Left ventricle myocardium superior (tissue), 1 donor: ENCODE data around the gene AGBL1. TPM values are rescaled to one million over a fixed set of nuclear protein-coding genes. Genes with fewer than 3 reads are reported as not detected.
A peak's percentile ranks its signal among the peaks of the same experiment; 100 is the strongest.

Source experiments
- ATAC-seq: fragments of 200-7000 bp; cut with Tn5 transposase; one replicate; pipeline ENCODE4 v1.9.1; 2020; ENCODE audit warnings: mild to moderate bottlenecking, moderate library complexity
- DNase-seq: peaks from one replicate; pipeline ENCODE4 v3.0.0-alpha.2; 2020
- intact Hi-C: fragments of 100-400 bp; cut with micrococcal nuclease; formaldehyde crosslinking; loops from one replicate; pipeline ENCODE4 v1.11.0; 2022
- total RNA-seq: library from RNA; stranded (reverse); fragmentation: NEBNext Ultra II Directional; extraction: Animal tissue kit (Norgen Biotek cat#: 25700); gene quantifications from one replicate; pipeline ENCODE4 v1.2.1, GENCODE V29; 2021
- donor health status: DM: no; HTN: yes; CAD: no; lungs with severe emphysema.

AGBL1 gene
- total RNA-seq, 1 donor from 2014 or later = not detected

DNA sequence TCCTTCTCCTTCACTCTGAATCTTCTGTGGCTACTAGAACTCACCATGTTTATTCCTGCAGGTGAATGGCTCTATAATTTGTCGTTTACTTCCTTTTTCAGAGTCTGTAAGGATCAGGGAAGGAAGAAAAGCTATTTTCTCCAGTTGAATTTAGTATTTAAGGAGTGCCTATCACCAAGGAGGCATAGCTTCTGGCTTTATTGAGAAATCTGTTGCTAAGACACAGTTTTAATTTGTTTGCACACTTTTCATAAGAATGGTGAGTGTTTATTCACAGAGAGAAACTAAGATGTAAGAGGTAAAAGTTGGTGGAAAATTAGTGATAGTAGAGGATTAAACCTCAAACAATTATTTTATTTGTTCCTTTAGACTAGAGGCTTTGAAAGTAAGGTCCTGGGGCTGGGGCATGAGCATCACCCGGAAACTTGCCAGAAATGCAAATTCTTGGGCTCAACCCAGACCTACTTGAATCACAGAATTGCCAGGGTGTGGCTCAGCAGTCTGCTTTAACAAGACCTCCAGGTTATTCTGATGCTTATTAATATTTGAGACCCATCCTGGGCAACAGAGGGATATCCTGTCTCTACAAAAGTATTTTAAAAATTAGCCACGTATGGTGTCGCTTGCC, 461.3 kb downstream of the AGBL1 start:
- no peak for DNase-seq
- no peak for ATAC-seq
- intact Hi-C loops = no loop called here

DNA sequence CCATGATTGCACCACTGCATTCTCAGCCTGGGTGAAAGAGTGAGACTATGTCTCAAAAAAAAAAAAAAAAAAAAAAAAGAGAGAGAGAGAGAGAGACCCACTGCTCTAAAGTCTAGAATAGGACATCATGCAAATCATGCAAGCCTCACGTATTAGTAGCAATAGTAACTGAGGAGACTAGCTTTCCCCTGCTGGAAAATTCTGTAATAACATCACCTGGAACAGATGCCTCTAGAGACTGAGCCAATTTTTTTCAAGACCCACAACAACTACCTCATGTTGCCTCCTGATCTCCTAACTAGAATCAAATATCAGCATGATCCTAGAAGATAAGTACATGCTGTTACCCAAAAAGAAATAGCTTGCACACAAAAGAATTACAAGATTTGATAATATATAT, 461.9 kb downstream of the AGBL1 start:
- intact Hi-C loops = no loop called here
- no peak for ATAC-seq
- no peak for DNase-seq

DNA sequence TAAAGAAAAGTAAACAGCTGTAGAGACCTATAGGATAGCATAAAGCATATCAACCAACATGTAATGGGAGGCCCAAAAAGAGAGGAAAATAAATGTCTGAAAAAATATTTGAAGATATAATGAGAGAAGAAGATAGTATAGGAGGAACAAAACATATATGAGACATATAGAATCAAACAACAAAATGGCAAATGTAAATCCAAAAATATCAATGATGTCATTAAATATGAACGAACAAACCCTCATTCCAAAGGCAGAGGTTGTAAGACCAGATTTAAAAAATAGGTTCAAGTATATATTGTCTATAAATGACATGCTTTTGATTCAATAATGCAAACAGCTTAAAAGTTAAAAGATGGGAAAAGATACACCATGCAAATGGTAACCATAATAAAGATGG, 470.4 kb downstream of the AGBL1 start:
- intact Hi-C loops = no loop called here
- ATAC-seq (no peak), DNase-seq (no peak)

DNA sequence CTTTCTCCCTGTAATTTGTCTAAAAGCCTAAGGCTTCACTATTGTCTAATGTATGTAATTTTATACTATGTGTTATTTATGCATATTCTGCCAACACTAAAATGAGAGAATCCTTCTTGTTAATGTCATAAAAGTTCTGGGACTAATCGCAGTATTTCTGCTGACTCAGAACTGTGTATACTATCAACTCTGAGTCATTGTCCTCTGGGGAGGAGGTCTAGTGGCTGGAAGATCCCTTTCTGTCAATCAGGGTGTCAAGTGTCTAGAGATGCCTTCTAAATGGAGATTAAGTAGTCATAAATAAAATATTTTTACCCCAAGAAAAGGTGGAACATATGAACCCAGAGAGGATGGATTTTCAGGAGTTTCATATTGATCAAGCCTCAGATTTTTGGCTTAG, 473.4 kb downstream of the AGBL1 start:
- intact Hi-C loops = no loop called here
- DNase-seq (no peak), ATAC-seq (no peak)

DNA sequence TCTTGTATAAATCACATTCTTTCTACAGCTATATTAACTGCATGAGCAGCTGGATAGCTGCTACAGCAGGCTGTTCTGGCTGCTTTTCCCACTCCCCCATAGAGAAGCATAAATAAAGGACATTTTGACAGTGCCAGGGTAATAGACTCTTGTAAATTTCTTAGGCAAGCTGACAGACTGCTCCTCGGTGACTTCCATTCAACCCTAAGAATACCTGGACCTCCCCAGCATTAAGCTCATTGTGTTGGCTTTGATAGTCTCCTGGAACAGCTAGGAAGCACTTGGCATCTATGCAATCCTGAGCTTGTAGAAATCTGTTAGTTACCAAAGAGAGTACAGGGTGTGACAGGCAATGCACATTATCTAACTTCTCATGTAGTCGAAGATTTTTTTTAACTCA, 475.4 kb downstream of the AGBL1 start:
- ATAC-seq (peak; percentile 43), DNase-seq (no peak)
- intact Hi-C loops = no loop called here

DNA sequence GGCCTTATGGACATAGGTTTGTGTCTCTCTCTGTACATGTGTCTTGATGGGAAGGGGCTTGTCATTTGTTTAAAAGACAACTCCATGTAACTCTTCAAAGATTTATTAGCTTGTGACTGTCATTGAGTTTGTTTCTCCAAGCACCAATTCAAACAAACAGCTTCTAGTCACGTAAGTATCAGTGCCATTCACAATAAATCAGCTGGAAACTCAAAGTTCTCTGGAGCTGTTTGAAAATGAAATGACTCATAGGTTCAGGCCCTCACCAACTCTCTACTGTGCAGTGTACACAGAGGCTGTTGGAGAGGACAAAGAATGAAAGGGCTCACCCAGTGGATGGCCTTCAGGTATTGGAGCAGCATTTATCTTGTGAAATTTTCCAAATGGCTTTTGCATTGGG, 476.3 kb downstream of the AGBL1 start:
- DNase-seq (no peak), ATAC-seq (no peak)
- intact Hi-C loops = no loop called here

DNA sequence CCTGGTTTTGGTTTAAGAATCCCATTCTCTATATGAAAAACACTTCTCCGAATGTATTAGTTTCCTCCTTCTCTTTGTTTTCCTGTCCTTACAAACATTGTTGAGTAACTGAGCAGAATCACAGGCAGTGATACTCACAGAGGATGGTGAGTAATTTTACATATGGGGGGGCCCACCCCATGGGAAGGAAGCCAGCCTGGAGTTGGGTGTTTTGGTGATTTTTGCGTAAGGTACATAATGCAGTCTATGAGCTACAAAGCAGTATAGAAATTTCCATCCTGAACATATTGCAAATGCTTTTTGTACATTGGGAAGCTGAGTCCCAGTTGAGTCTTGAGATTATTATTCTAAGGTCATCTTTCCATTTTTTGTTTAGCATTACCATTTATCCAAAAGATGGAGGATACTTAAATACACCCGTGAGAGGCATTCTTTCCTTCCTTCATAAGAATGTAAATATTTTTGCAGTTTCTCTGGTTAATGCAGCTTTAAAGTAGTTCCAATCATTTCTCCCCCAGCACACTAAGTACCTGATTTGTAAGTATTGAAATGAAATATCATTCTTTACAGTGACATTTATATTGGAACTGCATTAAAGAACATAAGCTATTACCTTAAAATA, 476.8 kb downstream of the AGBL1 start:
- DNase-seq = no peak
- ATAC-seq = no peak
- intact Hi-C loops = no loop called here

DNA sequence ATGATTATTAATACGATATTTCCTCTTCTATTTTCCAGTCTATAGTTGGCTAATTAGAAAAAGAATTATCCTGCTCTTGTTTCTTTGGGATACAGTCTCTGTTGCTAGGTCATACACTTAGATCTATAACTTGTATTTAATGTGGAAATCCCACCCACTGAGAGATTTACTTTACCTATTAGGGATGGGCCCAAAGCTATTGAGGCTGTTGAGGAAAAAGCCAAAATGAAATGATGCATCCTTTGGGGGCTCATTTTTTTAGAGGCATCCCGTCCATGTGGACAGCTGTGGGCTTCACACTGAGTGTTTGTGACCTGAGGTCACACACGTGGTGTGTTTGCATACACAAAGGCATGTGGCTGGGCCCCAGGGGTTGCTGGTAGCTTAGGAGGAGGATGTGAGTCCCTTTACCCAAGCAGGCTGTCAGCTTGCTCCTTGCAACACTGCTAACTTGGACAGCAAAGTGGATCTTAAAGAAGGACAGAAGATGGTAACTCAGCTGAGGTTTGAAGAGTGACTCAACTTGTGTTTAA, 477.4 kb downstream of the AGBL1 start:
- DNase-seq (no peak), ATAC-seq (no peak)
- intact Hi-C loops = no loop called here

DNA sequence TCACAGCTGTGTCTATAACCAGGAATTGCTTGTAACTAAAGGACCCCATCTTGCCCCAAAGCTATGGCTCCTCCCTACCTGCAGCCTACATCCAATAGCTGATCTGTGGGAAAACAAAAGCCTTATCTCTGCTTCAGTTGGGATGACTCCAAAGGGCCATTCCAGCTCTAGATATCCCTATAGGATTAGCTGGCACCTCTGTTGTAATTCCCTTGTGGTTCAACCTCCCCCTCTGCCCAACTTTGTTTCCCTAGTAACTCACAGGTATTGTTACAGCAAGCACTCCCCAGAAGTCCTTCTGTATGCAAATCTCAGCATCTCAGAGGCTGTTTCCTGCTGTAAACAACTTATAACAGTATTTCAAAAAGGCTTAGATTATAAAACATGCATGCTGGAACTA, 478.6 kb downstream of the AGBL1 start:
- intact Hi-C loops = no loop called here
- DNase-seq (no peak), ATAC-seq (no peak)

DNA sequence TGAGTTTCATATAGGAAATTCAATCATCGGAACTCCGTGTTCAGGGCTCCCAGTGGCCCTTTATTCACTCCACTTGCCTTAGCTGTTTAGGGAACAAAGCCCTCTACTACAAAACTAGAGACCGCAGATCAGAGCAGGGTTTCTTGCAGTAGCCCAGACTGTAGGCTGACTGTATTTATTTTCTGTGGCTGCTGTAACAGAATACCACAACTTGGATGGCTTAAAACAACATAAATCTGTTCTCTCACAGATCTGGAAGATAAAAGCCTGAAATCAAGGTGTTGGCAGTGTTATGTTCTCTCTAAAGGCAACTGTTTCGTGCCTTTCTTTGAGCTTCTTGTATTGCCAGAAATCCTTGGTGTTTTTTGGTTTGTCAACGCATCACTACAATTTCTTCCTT, 479.0 kb downstream of the AGBL1 start:
- ATAC-seq (no peak), DNase-seq (no peak)
- intact Hi-C loops = no loop called here

DNA sequence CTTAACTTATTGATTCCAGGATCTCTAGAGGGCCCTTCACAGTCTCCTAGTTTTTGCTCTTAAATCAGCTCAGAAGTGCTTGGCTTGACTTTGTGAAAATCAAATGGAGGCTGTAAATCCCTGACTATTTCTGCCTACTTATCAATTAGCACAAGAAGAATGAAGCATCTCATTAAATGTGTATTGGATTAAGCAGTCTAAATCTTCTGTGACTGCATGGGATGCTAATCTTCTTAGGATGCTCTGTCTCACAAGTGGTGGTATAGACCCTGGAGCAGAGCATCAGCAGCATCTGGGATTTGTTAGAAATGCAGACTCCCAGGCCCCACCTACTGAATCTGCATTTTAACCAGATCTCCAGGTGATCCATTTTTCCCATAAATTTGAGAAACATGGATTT, 488.7 kb downstream of the AGBL1 start:
- no peak for ATAC-seq
- intact Hi-C loops = no loop called here
- DNase-seq = no peak

DNA sequence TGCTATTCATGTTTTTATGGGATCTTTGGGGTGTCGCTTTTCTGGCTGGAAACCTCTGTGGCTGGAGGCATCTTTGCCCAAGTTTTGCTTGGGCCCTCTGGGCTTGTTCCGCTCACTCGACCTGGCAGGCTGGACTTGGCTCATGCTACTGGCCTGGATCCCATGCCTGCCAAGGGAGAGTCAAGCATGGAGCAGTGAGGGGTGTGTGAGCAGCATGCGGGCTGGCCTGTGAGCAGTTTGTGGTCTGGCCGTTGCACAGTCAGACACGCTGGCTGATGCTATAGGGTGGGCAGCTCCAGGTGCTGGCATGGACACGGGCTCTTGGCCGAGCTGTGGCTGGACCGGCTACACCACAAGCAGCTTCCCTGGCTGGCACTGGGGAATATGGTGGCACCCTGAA, 491.1 kb downstream of the AGBL1 start:
- ATAC-seq = peak; percentile 39
- DNase-seq = peak; percentile 28
- intact Hi-C loops = no loop called here

DNA sequence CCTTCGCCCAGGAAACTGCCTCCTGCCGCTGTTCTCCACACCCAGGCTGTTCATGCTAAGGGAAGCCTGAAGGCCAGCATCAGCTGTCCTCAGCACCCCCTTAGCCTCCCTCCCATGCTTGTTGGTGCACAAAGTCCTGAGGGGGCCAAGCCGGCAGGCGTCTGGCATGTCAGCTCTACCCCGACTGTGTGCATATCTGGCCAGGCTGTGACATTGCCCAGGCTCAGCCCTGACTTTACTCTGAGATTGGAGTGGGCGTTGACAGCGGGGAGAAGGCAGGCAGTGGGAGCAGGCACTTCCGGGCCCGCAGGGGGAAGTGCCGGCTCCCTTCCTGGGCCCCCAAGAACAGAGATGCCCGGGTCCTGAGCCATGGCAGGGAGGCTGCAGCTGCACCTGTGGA, 492.2 kb downstream of the AGBL1 start:
- DNase-seq (peak; percentile 29), ATAC-seq (peak; percentile 52)
- intact Hi-C loops = no loop called here

DNA sequence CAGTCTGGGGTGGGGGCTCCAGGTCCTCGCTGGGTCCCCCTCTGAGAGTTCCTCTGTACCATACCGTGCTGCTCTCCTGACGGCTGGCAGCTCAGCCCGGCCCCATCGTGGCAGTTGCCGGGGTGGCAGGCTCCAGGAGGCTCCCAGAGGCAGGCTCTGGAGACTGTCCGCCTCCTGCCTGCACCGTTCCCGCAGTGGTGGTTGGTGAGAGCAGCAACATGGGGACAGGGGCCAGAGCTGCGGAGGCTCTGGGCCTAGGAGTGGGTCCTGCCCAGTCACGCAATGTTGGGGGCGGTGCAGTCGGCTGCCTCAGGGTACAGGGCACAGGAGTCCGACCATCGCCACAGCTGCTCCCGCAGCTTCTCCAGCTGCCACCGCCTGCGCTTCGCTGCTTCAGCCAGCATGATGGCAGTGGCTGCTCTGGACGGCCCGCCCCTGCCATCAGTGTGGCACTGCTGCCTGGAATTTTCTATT, 492.7 kb downstream of the AGBL1 start:
- intact Hi-C loops = no loop called here
- peak; percentile 25 for DNase-seq
- peak; percentile 15 for ATAC-seq

DNA sequence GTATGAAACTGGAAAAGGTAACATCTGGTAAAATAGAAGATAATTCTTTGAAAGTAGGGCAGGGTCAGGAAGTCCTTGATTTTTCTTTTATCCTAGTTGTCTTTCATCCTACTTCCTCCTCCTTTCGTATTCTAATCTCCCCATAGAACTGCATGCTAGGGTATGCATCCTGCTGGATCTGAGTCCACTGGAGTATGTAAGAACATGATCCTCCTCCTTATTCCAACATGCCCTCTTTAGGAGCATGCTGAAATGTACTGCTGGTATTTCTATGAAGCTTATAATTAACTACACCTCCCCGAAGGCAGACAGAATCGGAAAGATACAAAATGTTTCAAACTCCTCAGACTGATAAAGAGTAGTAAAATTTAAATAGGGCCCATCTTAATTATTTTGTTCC, 493.8 kb downstream of the AGBL1 start:
- intact Hi-C loops = no loop called here
- DNase-seq (no peak), ATAC-seq (no peak)

DNA sequence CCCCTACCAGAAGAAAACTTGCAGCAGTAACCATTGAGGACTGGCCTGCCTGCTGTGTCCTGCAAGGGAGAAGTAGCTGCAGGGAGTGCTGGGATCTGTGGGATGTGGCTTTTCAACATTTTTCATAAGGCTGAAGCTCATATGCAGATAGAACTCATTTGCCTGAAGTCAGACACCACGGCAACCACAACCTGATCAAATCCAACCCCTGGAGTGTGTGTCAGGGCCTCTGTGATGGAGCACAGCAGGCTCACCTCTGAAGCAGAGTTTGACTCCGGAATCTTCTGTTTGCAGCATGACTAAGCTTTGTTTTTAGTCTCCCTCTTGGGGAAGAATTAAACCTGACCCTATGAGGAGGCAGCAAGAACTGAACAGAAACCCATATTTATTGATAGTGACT, 508.7 kb downstream of the AGBL1 start:
- DNase-seq (no peak), ATAC-seq (no peak)
- intact Hi-C loops = no loop called here

DNA sequence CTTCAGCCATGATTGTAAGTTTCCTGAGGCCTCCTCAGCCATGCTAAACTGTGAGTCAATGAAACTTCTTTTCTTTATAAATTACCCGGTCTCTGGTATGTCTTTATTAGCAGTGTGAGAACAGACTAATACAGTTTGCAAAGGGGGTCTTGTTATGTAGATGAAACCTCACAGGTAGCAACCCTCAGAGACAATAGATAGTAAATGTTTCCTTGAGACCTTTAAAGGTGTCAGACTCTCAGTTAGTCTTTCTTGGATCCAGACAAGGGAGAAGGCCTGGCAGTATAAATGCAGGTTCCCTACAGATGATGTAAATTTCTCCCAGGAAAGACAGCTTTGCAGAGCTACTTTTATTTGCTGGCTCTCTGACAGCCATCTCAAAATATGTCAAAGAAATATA, 510.8 kb downstream of the AGBL1 start:
- ATAC-seq (no peak), DNase-seq (no peak)
- intact Hi-C loops = no loop called here

DNA sequence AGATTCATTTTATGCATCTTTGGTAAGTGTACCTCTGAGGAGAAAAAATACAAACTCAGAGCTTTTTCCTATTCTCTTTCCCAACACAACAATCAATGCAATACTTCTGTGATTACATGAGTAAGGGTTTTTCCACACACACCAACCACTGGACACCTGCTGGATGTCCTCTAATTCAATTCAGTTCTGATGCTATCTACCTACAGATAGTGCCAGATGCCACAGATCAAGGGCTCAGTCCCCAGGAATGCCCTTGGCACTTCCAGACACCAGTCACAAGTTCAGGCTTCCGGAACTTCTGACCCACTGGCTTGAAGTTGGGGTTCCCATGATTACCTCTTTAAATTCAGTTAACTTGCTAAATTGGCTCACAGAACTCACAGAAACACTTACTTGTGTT, 511.5 kb downstream of the AGBL1 start:
- intact Hi-C loops = no loop called here
- DNase-seq (no peak), ATAC-seq (no peak)

DNA sequence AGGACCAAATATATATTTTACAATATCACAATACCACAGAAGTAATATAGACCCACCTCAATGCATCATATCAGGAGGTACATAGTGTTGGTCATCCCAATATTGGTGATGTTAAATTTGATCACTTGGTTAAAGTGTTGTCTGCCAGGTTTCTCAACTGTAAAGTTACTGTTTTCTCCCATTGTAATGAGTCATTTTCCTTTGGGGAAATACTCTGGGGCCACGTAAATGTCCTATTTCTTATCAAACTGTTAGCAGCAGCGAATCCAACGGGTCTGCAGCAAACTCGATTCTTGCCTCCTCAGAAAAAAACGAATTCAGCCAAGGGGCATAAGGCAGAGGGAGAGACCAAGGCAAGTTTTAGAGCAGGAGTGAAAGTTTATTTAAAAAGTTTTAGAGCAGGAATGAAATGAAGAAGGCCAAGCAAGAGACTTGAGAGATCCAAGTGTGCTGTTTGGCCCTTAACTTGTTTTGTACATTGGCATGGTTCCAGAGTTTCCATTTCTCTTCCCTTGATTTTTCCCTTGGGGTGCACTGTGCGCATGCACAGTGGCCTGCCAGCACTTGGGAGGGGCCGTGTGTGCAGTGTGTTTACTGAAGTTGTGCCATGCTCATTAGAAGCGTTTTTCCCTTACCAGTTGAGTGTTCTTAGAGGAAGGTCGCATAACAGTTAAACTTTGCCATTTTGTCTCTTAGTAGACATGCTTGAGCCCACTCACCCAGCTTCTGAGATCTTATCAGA, 512.5 kb downstream of the AGBL1 start:
- DNase-seq = peak; percentile 81
- intact Hi-C loops = no loop called here
- peak; percentile 91 for ATAC-seq

DNA sequence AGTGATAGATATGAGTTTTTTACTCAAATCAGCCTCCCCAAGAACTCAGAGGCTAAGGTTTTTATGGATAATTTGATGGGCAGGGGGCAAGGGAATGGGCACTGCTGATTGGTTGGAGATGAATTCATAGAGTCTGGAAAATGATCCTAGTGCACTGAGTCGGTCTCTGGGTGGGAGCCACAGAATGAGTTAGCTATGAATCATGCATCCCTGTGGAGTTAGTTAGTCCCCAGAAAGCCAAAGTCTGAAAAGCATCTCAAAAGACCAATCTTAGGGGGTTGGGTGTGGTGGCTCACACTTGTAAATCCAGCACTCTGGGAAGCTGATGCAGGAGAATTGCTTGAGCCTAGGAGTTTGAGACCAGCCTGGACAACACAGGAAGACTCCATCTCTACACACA, 516.1 kb downstream of the AGBL1 start:
- DNase-seq (no peak), ATAC-seq (no peak)
- intact Hi-C loops = no loop called here

DNA sequence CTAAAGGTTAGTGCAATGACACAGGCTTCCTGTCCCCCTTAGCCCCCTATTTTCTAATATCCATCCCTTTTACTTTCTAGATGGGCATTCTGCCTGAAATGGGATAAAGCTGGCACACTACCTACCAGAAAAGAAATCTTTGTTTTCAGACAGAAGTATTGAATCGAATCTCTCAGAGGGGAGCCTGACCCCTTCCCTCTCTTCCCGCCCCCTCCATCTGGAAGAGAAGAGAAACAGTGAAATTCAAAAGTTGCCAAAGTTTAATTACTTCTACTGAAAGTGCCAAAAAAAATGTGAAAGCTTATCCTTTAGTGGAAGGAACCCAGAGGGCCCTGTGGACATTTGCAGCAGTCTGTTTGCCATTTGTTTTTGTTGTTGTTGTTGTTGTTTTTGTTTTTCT, 523.8 kb downstream of the AGBL1 start:
- no peak for ATAC-seq
- intact Hi-C loops = no loop called here
- DNase-seq = no peak
